ENCODE measurements around the gene LRRC27. TPM values are rescaled to one million over a fixed set of nuclear protein-coding genes. Genes with fewer than 3 reads are reported as not detected.

The LRRC27 gene
- total RNA-seq, 2 donors from 2014 or later, result 5.8 to 6.1 TPM

DNA sequence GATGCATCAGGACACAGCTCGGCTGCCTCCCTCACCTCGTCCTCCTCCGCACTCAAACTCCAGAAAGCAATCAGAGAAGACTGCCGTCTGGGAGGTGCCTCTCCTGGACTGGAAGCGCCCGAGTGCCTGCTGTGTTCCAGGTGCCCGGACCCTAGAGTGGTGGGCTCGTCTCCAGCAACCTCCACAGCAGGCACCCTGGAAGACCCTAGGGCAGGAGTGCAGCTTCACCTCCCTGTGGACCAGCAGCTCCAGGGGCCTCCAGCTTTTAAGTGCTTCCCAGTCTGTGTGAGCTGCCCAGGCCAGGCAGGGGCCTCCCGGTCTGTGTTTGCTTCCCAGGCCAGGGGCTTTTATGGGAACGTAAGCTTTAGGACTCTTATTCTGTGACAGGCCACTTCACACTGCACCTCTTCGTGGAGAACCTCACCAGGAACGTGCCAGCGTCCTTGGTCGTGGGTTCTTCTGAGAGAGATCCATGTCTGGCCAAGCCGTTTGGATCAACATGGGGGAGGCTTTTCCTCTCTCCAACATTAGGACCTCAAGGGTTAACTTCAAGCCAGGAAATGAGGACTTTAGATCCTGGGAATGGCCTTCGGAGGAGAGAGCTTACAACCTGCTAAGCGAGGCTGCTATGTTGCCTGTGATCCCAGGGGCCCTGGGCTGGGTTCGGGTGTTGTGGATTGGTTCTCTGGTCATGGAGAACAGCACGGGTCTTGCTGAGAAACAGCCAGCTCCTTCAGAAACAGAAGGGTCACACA, 59.1 kb downstream of the LRRC27 start:
- Histone ChIP-seq H3K4me3 (no peak overlapping the region), H3K27ac (no peak overlapping the region), H3K9me3 (no peaks in the 10 kb centered on the region), H3K4me1 (peaks cover 5% of the 10 kb centered on the region), H3K9ac (ENCODE audit: low read depth in 2 of 2, low read length in 2 of 2) (no peak overlapping the region), H3K36me3 (no peaks in the 10 kb centered on the region), H3K27me3 (no peaks in the 10 kb centered on the region)
- intact Hi-C loops (cut with DNase I), result no loop called here
- DNase-seq, result no peak
- TF ChIP-seq, protein P1, sequence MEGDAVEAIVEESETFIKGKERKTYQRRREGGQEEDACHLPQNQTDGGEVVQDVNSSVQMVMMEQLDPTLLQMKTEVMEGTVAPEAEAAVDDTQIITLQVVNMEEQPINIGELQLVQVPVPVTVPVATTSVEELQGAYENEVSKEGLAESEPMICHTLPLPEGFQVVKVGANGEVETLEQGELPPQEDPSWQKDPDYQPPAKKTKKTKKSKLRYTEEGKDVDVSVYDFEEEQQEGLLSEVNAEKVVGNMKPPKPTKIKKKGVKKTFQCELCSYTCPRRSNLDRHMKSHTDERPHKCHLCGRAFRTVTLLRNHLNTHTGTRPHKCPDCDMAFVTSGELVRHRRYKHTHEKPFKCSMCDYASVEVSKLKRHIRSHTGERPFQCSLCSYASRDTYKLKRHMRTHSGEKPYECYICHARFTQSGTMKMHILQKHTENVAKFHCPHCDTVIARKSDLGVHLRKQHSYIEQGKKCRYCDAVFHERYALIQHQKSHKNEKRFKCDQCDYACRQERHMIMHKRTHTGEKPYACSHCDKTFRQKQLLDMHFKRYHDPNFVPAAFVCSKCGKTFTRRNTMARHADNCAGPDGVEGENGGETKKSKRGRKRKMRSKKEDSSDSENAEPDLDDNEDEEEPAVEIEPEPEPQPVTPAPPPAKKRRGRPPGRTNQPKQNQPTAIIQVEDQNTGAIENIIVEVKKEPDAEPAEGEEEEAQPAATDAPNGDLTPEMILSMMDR (IDR thresholded peaks at IDR 0.05), result no peak

DNA sequence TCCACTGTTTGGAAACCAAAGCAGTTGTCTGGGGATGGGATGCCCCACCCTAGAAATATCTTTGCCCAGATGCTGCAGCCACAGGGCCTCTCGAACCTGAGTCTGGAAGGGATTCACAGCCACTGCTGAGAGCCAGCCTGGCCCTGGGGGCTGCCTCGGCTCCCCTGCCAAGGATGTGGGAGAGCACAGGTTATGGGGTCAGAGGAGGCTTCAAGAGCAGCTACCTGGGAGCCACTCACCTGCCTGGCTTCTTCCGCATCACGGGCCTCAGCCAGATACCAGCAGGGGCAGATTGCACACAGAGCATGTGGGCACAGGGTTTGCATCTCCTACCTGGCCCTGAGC, 59.7 kb downstream of the LRRC27 start:
- Histone ChIP-seq H3K27me3 (no peaks in the 10 kb centered on the region), H3K9me3 (no peaks in the 10 kb centered on the region), H3K4me3 (no peak overlapping the region), H3K4me1 (peaks cover 5% of the 10 kb centered on the region), H3K36me3 (no peaks in the 10 kb centered on the region), H3K9ac (ENCODE audit: low read depth in 2 of 2, low read length in 2 of 2) (no peak overlapping the region), H3K27ac (no peak overlapping the region)
- no peak for DNase-seq
- TF ChIP-seq, protein P1 (IDR thresholded peaks at IDR 0.05), result no peak
- intact Hi-C loops (cut with DNase I), result no loop called here

DNA sequence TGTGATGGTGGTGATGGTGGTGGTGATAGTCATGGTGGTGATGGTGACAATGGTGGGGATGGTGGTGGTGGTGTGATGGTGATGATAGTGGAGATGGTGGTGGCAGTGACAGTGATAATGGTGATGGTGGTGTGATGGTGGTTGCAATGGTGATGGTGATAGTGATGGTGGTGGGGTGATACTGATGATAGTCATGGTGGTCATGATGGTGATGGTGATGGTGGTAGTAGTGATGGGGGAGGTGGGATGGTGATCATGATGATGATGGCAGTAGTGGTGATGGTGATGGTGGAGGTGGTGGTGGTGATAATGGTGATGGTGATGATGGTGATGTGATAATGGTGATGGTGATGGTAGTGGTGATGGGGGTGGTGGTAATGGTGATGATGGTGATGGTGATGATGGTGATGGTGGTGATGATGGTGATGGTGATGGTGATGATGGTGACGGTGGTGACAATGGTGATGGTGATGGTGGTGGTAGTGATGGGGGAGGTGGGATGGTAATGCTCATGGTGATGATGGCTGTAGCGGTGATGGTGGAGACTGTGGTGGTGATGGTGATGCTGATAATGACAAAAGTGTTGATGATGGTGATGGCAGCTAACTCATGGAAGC, 60.3 kb downstream of the LRRC27 start:
- Histone ChIP-seq H3K4me1 (peaks cover 5% of the 10 kb centered on the region), H3K4me3 (no peak overlapping the region), H3K9ac (ENCODE audit: low read depth in 2 of 2, low read length in 2 of 2) (no peak overlapping the region), H3K27ac (no peak overlapping the region), H3K9me3 (no peaks in the 10 kb centered on the region), H3K36me3 (no peaks in the 10 kb centered on the region), H3K27me3 (no peaks in the 10 kb centered on the region)
- DNase-seq, result no peak
- intact Hi-C loops (cut with DNase I), result no loop called here
- TF ChIP-seq, protein P1 (IDR thresholded peaks at IDR 0.05), result no peak

DNA sequence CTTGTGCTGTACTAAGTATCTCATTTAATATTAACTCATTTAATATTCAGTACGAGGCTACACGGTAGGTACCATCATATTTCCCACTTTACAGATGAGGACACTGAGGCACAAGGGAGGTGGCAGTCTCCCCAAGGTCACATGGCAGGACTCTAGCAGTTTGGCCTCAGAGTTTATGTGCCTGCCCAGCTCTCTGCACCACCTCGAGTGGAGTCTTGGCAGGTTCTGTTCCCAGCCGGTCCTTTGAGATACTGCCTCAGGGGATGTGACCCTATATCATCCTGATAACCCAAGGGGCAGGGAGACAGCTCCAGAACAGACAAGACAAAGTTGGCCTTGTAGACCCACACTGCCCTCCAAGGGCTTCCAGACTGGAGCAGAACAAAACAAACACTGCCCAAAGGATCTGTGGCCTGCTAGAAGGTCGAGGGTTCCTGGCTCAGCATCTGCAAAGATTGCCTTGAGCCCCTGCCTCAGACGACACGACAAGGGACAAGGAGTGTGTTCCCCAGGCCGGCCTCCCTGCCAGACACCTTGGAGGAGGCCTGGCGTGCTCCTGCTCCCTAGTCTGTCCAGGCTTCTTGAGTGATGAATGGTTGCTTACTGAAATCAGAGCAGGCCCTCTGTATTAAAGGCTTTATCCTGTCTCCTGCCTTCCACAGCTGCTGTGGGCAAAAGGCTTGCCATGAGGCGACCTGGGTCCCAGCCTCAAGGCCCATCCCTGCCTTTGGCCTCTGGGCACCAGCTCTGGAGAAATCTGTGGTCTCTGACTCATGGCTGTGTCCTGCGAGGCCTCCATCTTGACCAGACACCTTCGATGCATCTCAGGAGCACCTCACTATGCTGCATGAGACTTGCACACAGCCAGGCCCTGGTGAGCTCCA, 61.1 kb downstream of the LRRC27 start:
- no peak overlapping the region for H3K9ac ChIP-seq (ENCODE audit: low read depth in 2 of 2, low read length in 2 of 2)
- DNase-seq, result no peak
- TF ChIP-seq, protein P1 (IDR thresholded peaks at IDR 0.05), result no peak
- intact Hi-C loops (cut with DNase I), result no loop called here
- H3K27me3 ChIP-seq, result no peaks in the 10 kb centered on the region
- peaks cover 5% of the 10 kb centered on the region for H3K4me1 ChIP-seq
- H3K4me3 ChIP-seq, result no peak overlapping the region
- no peak overlapping the region for H3K27ac ChIP-seq
- no peaks in the 10 kb centered on the region for H3K36me3 ChIP-seq
- no peaks in the 10 kb centered on the region for H3K9me3 ChIP-seq

DNA sequence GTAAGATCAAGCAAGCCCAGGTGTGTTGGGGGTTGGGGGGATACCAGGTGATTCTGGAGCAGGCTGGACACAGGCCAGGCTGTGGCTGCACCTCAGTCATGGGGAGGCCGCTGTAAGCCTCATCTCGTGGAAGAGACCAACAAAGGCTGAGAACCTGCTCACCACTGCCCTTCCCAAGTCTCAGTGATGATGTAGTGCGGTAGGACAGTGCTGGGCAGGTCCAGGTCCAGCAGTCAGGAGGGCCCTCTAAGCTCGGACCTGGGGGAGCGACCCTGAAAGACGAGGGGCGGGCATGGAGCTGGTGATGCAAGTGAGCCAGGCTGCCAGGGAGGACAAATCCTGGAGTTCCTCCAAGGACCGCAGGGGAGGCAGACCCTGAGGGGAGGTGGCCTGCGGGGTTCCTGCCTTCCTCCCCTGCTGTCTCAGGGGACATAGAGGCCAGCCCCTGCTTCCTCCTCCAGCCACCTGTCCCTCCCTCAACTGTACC, 61.7 kb downstream of the LRRC27 start:
- intact Hi-C loops (cut with DNase I), result no loop called here
- Histone ChIP-seq H3K4me3 (no peak overlapping the region), H3K36me3 (no peaks in the 10 kb centered on the region), H3K9me3 (no peaks in the 10 kb centered on the region), H3K9ac (ENCODE audit: low read depth in 2 of 2, low read length in 2 of 2) (no peak overlapping the region), H3K27me3 (no peaks in the 10 kb centered on the region), H3K27ac (no peak overlapping the region), H3K4me1 (peaks cover 11% of the 10 kb centered on the region)
- TF ChIP-seq, protein P1 (IDR thresholded peaks at IDR 0.05), result no peak
- no peak for DNase-seq

Measured in colonic mucosa (tissue), 4 donors.